ENCODE measurements around the gene U2SURP. TPM values are rescaled to one million over a fixed set of nuclear protein-coding genes. Genes with fewer than 3 reads are reported as not detected.

The U2SURP gene
- total and polyA plus RNA-seq, 4 donors = 8.3 to 41.2 (median 30.3) TPM

- TF ChIP-seq SP1 (IDR thresholded peaks at IDR 0.05) (no peak), FOXA1 (IDR thresholded peaks at IDR 0.05) (no peak)
- Histone ChIP-seq H3K4me1 (ENCODE audit: control insufficient read depth in 4 of 4, insufficient read depth in 4 of 4, low read length in 3 of 4) (peaks cover 1 to 21% (median 5%) of the 10 kb centered on the region in 4 donors), H3K36me3 (ENCODE audit: control insufficient read depth in 4 of 4, insufficient read depth in 3 of 4, low read depth in 1 of 4, low read length in 3 of 4) (no peaks in the 10 kb centered on the region), H3K27ac (ENCODE audit: low read depth in 1 of 2, low read length in 2 of 2) (no peak overlapping the region), H3K27me3 (ENCODE audit: control insufficient read depth in 4 of 4, insufficient read depth in 4 of 4, low read length in 3 of 4) (no peaks in the 10 kb centered on the region), H3K4me3 (ENCODE audit: low read depth in 1 of 3, low read length in 3 of 3) (no peak overlapping the region), H3K9ac (ENCODE audit: low read depth in 1 of 2, low read length in 2 of 2) (no peak overlapping the region), H3K9me3 (ENCODE audit: control insufficient read depth in 4 of 4, low read length in 3 of 4) (no peaks in the 10 kb centered on the region)
- 82% methylated on average over 7 of the region's 7 CpGs for WGBS
- no peak for DNase-seq (ENCODE audit: low spot score)
Measured at GRCh38 chr3:142982038-142982773, 19.2 kb upstream of the U2SURP start.

GRCh38 chr3:142983318-142983717 is 18.1 kb upstream of the U2SURP start:
- H3K9me3 ChIP-seq (ENCODE audit: control insufficient read depth in 4 of 4, low read length in 3 of 4) = no peaks in the 10 kb centered on the region
- H3K4me3 ChIP-seq (ENCODE audit: low read depth in 1 of 3, low read length in 3 of 3) = no peak overlapping the region
- DNase-seq (ENCODE audit: low spot score) = no peak
- peaks cover 2 to 28% (median 13%) of the 10 kb centered on the region in 4 donors for H3K4me1 ChIP-seq (ENCODE audit: control insufficient read depth in 4 of 4, insufficient read depth in 4 of 4, low read length in 3 of 4)
- no peaks in the 10 kb centered on the region for H3K27me3 ChIP-seq (ENCODE audit: control insufficient read depth in 4 of 4, insufficient read depth in 4 of 4, low read length in 3 of 4)
- no peaks in the 10 kb centered on the region for H3K36me3 ChIP-seq (ENCODE audit: control insufficient read depth in 4 of 4, insufficient read depth in 3 of 4, low read depth in 1 of 4, low read length in 3 of 4)
- TF ChIP-seq JUND (IDR thresholded peaks at IDR 0.05) = no peak
- TF ChIP-seq CTCF (IDR thresholded peaks at IDR 0.05; ENCODE audit: low read depth, low read length, missing input control) = no peak
- TF ChIP-seq FOXA1 (IDR thresholded peaks at IDR 0.05) = no peak
- TF ChIP-seq EGR1 (IDR thresholded peaks at IDR 0.05; ENCODE audit: low read depth in 2 of 2) = no peak
- TF ChIP-seq MAX (IDR thresholded peaks at IDR 0.05) = no peak
- no peak for TF ChIP-seq HNF4G (IDR thresholded peaks at IDR 0.05)
- TF ChIP-seq, protein P1, sequence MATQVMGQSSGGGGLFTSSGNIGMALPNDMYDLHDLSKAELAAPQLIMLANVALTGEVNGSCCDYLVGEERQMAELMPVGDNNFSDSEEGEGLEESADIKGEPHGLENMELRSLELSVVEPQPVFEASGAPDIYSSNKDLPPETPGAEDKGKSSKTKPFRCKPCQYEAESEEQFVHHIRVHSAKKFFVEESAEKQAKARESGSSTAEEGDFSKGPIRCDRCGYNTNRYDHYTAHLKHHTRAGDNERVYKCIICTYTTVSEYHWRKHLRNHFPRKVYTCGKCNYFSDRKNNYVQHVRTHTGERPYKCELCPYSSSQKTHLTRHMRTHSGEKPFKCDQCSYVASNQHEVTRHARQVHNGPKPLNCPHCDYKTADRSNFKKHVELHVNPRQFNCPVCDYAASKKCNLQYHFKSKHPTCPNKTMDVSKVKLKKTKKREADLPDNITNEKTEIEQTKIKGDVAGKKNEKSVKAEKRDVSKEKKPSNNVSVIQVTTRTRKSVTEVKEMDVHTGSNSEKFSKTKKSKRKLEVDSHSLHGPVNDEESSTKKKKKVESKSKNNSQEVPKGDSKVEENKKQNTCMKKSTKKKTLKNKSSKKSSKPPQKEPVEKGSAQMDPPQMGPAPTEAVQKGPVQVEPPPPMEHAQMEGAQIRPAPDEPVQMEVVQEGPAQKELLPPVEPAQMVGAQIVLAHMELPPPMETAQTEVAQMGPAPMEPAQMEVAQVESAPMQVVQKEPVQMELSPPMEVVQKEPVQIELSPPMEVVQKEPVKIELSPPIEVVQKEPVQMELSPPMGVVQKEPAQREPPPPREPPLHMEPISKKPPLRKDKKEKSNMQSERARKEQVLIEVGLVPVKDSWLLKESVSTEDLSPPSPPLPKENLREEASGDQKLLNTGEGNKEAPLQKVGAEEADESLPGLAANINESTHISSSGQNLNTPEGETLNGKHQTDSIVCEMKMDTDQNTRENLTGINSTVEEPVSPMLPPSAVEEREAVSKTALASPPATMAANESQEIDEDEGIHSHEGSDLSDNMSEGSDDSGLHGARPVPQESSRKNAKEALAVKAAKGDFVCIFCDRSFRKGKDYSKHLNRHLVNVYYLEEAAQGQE (IDR thresholded peaks at IDR 0.05) = no peak
- no peak for TF ChIP-seq RAD21 (IDR thresholded peaks at IDR 0.05)
- TF ChIP-seq TAF1 (conservative IDR thresholded peaks at IDR 0.05) = no peak
- TF ChIP-seq NR2F2 (IDR thresholded peaks at IDR 0.05) = no peak
- no peak for TF ChIP-seq ZBTB33 (IDR thresholded peaks at IDR 0.05)
- no peak for TF ChIP-seq RXRA (IDR thresholded peaks at IDR 0.05)
- no peak for TF ChIP-seq HNF4A (conservative IDR thresholded peaks at IDR 0.05)
- no peak for TF ChIP-seq FOXA2 (IDR thresholded peaks at IDR 0.05)
- no peak for TF ChIP-seq SP1 (IDR thresholded peaks at IDR 0.05)
- TF ChIP-seq YY1 (IDR thresholded peaks at IDR 0.05) = no peak
- TF ChIP-seq GABPA (IDR thresholded peaks at IDR 0.05 in 1 of 2, conservative IDR thresholded peaks at IDR 0.05 in 1 of 2) = no peak
- TF ChIP-seq, protein P2, sequence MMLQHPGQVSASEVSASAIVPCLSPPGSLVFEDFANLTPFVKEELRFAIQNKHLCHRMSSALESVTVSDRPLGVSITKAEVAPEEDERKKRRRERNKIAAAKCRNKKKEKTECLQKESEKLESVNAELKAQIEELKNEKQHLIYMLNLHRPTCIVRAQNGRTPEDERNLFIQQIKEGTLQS (IDR thresholded peaks at IDR 0.05) = no peak
- H3K27ac ChIP-seq (ENCODE audit: low read depth in 1 of 2, low read length in 2 of 2) = no peak overlapping the region
- no peak overlapping the region for H3K9ac ChIP-seq (ENCODE audit: low read depth in 1 of 2, low read length in 2 of 2)
- WGBS = 62% methylated on average over 2 of the region's 2 CpGs

Data from liver (tissue), 9 donors.